PC-3 (cell line): Measurements from ENCODE around the gene TMEM138. TPM values are rescaled to one million over a fixed set of nuclear protein-coding genes. Genes with fewer than 3 reads are reported as not detected.

ENCODE experiments used
- ATAC-seq: fragments of 200-7000 bp; cut with Tn5 transposase; 2 replicates; pipeline ENCODE4 v1.9.1; 2020; ENCODE audit warnings: mild to moderate bottlenecking, moderate library complexity
- BruUV-seq: library from RNA; stranded (reverse); fragments of 400-500 nt; replicated peaks from 2 replicates; lab custom pipeline; 2021; lab: Mats Ljungman, UMichigan
- CTCF ChIA-PET: fragments of 300-600 bp; sonication (Branson Sonifier 250); formaldehyde crosslinking; loops from one replicate; lab custom pipeline; 2022; ENCODE audit warnings: antibody characterized with exemption; lab: Charles Lee
- POLR2A ChIA-PET: fragments of 300-600 bp; sonication (Branson Sonifier 250); formaldehyde crosslinking; loops from one replicate; lab custom pipeline; 2022; ENCODE audit warnings: antibody characterized with exemption; ENCODE audit not compliant: unreplicated experiment; lab: Charles Lee
- DNase-seq: peaks from one replicate; pipeline ENCODE4 v3.0.0-alpha.2; 2015
- H2AFZ ChIP-seq: fragments of 300-600 bp; sonication (generic); 2 replicates; pipeline ENCODE4 v1.6.0; 2016; ENCODE audit warnings: antibody characterized with exemption, low read length
- H3F3A ChIP-seq: fragments of 300-600 bp; sonication (generic); one replicate; pipeline ENCODE4 v1.6.0; 2017; ENCODE audit warnings: antibody characterized with exemption, low read length, control low read depth, mild to moderate bottlenecking; ENCODE audit not compliant: unreplicated experiment
- H3K27ac ChIP-seq: fragments of 300-600 bp; sonication (generic); 2 replicates; pipeline ENCODE4 v1.5.1; 2016; ENCODE audit warnings: mild to moderate bottlenecking, low read length
- H3K27me3 ChIP-seq: fragments of 300-600 bp; sonication (generic); 2 replicates; pipeline ENCODE4 v1.6.1; 2016; ENCODE audit warnings: low read length, mixed read lengths
- H3K36me3 ChIP-seq: fragments of 300-600 bp; sonication (generic); 2 replicates; pipeline ENCODE4 v1.6.1; 2016; ENCODE audit warnings: low read depth, mixed run types, low read length, mixed read lengths
- H3K4me1 ChIP-seq: fragments of 300-600 bp; sonication (generic); 2 replicates; pipeline ENCODE4 v1.5.1; 2016; ENCODE audit warnings: low read length; ENCODE audit not compliant: insufficient read depth
- H3K4me2 ChIP-seq: fragments of 300-600 bp; sonication (generic); 2 replicates; pipeline ENCODE4 v1.6.0; 2016; ENCODE audit warnings: low read length
- H3K4me3 ChIP-seq: fragments of 300-600 bp; sonication (generic); 2 replicates; pipeline ENCODE4 v1.5.1; 2016; ENCODE audit warnings: mild to moderate bottlenecking, low read length, mixed read lengths
- H3K79me2 ChIP-seq: fragments of 300-600 bp; sonication (generic); 2 replicates; pipeline ENCODE4 v1.6.1; 2017; ENCODE audit warnings: low read length, mixed read lengths
- H3K9ac ChIP-seq: fragments of 300-600 bp; sonication (generic); 2 replicates; pipeline ENCODE4 v1.6.0; 2016; ENCODE audit warnings: mild to moderate bottlenecking, low read length
- H3K9me2 ChIP-seq: fragments of 300-600 bp; sonication (generic); replicated peaks from 2 replicates; pipeline ENCODE4 v1.6.1; 2016; ENCODE audit warnings: mixed run types, low read length, mixed read lengths
- H3K9me3 ChIP-seq: fragments of 300-600 bp; sonication (generic); 2 replicates; pipeline ENCODE4 v1.6.1; 2016; ENCODE audit warnings: low read length, mixed read lengths
- H4K20me1 ChIP-seq: fragments of 300-600 bp; sonication (generic); 2 replicates; pipeline ENCODE4 v1.6.1; 2016; ENCODE audit warnings: low read length, mixed read lengths
- EZH2 ChIP-seq: fragments of 300-600 bp; sonication (generic); IDR thresholded peaks from one replicate; pipeline ENCODE4 v1.6.1; 2017; ENCODE audit warnings: antibody characterized with exemption, mild to moderate bottlenecking, low read length; ENCODE audit not compliant: unreplicated experiment
- EZH2phosphoT487 ChIP-seq: fragments of 300-600 bp; sonication (generic); IDR thresholded peaks from 2 replicates; pipeline ENCODE4 v1.6.1; 2018; ENCODE audit warnings: mild to moderate bottlenecking, antibody characterized with exemption, low read length, borderline replicate concordance
- intact Hi-C: fragments of 100-400 bp; cut with micrococcal nuclease; formaldehyde crosslinking; loops from 2 replicates; pipeline ENCODE4 v1.9.0; 2023
- total RNA-seq: library from RNA; depleted of rRNA; stranded (reverse); fragments of >200 nt; gene quantifications from 2 replicates; pipeline ENCODE4 v1.2.3, GENCODE V29; 2014
- TF ChIP-seq, protein P1 (sequence below): fragments of 300-600 bp; sonication (generic); conservative IDR thresholded peaks from 2 replicates; pipeline ENCODE4 v1.5.1; 2017; ENCODE audit warnings: antibody characterized with exemption, low read depth, mild to moderate bottlenecking, low read length

The TMEM138 gene
- total RNA-seq, 1 experiment from 2014 or later = 40.7 TPM

DNA sequence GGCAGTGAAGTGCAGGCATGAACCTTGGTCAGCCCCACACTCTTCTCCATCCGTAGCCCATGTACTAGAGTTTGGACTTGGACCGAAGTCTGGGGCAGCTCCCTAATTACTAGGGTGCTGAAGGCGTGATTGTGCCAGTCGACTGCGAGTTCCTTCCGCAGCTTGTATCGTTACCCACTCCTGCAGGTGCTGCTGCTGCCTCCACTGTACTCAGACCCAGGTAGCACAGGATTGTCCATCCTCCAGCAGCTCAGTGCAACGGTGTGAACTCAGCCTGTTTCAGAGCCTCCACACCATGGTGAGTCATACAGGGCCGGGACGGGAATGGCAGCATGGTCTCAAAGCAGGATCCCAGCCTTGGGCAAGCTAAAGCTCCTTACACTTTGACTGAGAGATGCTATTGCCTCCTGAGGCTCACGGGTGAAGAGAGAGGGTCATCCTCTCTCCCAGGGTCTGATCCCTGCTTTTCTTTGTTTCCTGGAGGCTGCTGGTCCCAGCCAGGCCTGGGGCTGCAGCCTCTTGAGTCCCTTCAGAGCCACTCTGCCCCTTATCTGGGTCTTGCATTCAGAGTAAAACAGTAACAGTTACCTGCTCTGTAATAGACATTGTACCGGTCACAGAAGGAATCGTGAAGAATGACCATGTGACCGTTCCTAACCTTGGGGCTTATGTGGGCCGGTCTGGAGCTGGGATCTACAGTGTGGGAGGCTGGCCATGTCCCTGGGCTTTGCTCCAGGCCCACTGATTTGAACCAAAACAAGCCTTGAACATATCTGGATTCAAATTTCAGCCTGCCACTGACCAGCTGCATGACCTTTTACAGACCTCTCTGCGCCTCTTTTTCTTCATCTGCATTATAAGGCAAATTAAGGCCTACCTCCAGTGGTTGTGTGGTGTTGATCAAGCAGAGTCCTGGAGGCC is 27.5 kb upstream of the TMEM138 start:
- H3K4me2 ChIP-seq = peak overlapping the region; percentile 88
- DNase-seq = peak; percentile 60
- POLR2A ChIA-PET = interaction anchor here (0.6 kb wide), 1 partner anchor 92 kb away, joined by 8 read pairs; no protein-coding TSS in a partner anchor

DNA sequence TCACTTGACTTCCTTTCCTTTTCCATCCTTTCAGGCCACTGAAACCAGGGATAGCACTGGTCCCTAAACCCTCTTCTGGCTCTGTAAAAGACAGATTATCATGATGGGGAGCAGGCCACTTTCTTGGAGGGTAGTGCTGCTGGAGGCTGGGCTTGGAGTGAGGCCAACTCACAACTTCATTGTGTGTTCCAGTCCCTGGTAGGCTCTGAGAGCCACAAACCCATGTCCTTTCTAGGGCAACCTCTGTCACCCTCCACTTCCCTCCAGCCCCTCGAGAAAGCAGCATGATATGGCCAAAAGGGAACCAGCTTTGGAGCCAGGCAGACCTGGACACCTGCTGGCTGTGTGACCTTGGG is 26.8 kb upstream of the TMEM138 start:
- ATAC-seq = no peak
- peaks cover 16% of the 10 kb centered on the region for H4K20me1 ChIP-seq
- no peak overlapping the region for H2AFZ ChIP-seq
- peaks cover 36% of the 10 kb centered on the region for H3K79me2 ChIP-seq
- no peak overlapping the region for H3K4me3 ChIP-seq
- H3K27ac ChIP-seq = no peak overlapping the region
- peaks cover 30% of the 10 kb centered on the region for H3K4me1 ChIP-seq
- H3K36me3 ChIP-seq = no peaks in the 10 kb centered on the region
- BruUV-seq = no TSS peak
- H3K27me3 ChIP-seq = no peaks in the 10 kb centered on the region
- CTCF ChIA-PET = interaction anchor here (1.2 to 3.5 kb wide), 3 partner anchors 27 to 57 kb away, joined by 18 to 63 read pairs (median 18); partner anchors contain the start of genes CYB561A3, TMEM138 and TMEM216
- H3K9ac ChIP-seq = no peak overlapping the region
- intact Hi-C loops = loop anchor here (10.0 kb wide), 1 partner anchor 81 kb away; no protein-coding TSS in a partner anchor
- POLR2A ChIA-PET = interaction anchor here (0.6 kb wide), 1 partner anchor 40 kb away, joined by 6 read pairs; the partner anchor contains the start of gene VWCE
- DNase-seq = no peak
- no peak overlapping the region for H3K4me2 ChIP-seq
- TF ChIP-seq, protein P1, sequence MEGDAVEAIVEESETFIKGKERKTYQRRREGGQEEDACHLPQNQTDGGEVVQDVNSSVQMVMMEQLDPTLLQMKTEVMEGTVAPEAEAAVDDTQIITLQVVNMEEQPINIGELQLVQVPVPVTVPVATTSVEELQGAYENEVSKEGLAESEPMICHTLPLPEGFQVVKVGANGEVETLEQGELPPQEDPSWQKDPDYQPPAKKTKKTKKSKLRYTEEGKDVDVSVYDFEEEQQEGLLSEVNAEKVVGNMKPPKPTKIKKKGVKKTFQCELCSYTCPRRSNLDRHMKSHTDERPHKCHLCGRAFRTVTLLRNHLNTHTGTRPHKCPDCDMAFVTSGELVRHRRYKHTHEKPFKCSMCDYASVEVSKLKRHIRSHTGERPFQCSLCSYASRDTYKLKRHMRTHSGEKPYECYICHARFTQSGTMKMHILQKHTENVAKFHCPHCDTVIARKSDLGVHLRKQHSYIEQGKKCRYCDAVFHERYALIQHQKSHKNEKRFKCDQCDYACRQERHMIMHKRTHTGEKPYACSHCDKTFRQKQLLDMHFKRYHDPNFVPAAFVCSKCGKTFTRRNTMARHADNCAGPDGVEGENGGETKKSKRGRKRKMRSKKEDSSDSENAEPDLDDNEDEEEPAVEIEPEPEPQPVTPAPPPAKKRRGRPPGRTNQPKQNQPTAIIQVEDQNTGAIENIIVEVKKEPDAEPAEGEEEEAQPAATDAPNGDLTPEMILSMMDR = no peak
- TF ChIP-seq EZH2 = no peak
- TF ChIP-seq EZH2phosphoT487 = no peak
- H3F3A ChIP-seq = no peaks in the 10 kb centered on the region
- H3K9me3 ChIP-seq = no peaks in the 10 kb centered on the region
- H3K9me2 ChIP-seq = no peaks in the 10 kb centered on the region

More for the DNA sequence above, 27.5 kb upstream of the TMEM138 start:
- H3K9me2 ChIP-seq = no peaks in the 10 kb centered on the region
- BruUV-seq = no TSS peak
- H3K4me3 ChIP-seq = no peak overlapping the region
- TF ChIP-seq EZH2phosphoT487 = no peak
- TF ChIP-seq, protein P1 = no peak
- no peak for TF ChIP-seq EZH2
- peaks cover 3% of the 10 kb centered on the region; the same call in 1 of the 2 replicates for H3K36me3 ChIP-seq
- H3K9ac ChIP-seq = no peak overlapping the region
- intact Hi-C loops = loop anchor here (10.0 kb wide), 1 partner anchor 80 kb away; no protein-coding TSS in a partner anchor
- peaks cover 19% of the 10 kb centered on the region for H4K20me1 ChIP-seq
- peak; percentile 12; the same call in 1 of the 2 replicates for ATAC-seq
- H3K9me3 ChIP-seq = no peaks in the 10 kb centered on the region
- no peak overlapping the region; the same call in 1 of the 2 replicates for H3K27ac ChIP-seq
- no peaks in the 10 kb centered on the region for H3K27me3 ChIP-seq
- H3K4me1 ChIP-seq = peaks cover 30% of the 10 kb centered on the region
- H3F3A ChIP-seq = no peaks in the 10 kb centered on the region
- peaks cover 43% of the 10 kb centered on the region for H3K79me2 ChIP-seq
- 0 out of 2 replicates have a peak overlapping the region, but pooled peaks have one; percentile 12 for H2AFZ ChIP-seq
- CTCF ChIA-PET = interaction anchor here (0.5 to 3.5 kb wide), 3 partner anchors 27 to 66 kb away, joined by 3 to 63 read pairs (median 4); partner anchors contain the start of gene CYB561A3
